ENCODE results near the gene PDE7B.

DNA sequence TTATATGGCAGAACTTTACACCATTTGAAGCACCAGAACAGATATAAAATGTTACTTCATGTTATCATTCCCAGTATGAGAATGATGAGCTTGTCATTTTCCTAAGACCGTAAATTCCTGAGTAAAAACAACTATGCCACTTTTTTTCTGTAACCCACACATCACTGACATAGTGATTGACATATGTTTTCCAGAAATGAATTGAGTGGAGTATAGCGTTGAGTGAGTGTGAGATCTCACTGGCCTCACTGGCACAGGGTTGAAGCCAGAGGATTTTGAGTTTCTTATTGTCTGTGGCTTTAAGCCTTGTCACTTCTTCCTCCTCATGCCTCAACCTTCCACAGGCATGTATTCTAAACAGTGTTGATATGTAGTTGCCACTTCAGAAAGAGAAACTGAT, 62.3 kb downstream of the PDE7B start:
- TF ChIP-seq BCL6 (CRISPR knock-in tag; IDR thresholded peaks at IDR 0.05), result no peak
- TF ChIP-seq STAG1 (CRISPR knock-in tag; IDR thresholded peaks at IDR 0.05), result no peak
- TF ChIP-seq, protein P1, sequence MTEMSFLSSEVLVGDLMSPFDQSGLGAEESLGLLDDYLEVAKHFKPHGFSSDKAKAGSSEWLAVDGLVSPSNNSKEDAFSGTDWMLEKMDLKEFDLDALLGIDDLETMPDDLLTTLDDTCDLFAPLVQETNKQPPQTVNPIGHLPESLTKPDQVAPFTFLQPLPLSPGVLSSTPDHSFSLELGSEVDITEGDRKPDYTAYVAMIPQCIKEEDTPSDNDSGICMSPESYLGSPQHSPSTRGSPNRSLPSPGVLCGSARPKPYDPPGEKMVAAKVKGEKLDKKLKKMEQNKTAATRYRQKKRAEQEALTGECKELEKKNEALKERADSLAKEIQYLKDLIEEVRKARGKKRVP (CRISPR knock-in tag; IDR thresholded peaks at IDR 0.05), result no peak
- no peak for TF ChIP-seq MEIS1 (CRISPR knock-in tag; IDR thresholded peaks at IDR 0.05; ENCODE audit: borderline replicate concordance)
- TF ChIP-seq, protein P2, sequence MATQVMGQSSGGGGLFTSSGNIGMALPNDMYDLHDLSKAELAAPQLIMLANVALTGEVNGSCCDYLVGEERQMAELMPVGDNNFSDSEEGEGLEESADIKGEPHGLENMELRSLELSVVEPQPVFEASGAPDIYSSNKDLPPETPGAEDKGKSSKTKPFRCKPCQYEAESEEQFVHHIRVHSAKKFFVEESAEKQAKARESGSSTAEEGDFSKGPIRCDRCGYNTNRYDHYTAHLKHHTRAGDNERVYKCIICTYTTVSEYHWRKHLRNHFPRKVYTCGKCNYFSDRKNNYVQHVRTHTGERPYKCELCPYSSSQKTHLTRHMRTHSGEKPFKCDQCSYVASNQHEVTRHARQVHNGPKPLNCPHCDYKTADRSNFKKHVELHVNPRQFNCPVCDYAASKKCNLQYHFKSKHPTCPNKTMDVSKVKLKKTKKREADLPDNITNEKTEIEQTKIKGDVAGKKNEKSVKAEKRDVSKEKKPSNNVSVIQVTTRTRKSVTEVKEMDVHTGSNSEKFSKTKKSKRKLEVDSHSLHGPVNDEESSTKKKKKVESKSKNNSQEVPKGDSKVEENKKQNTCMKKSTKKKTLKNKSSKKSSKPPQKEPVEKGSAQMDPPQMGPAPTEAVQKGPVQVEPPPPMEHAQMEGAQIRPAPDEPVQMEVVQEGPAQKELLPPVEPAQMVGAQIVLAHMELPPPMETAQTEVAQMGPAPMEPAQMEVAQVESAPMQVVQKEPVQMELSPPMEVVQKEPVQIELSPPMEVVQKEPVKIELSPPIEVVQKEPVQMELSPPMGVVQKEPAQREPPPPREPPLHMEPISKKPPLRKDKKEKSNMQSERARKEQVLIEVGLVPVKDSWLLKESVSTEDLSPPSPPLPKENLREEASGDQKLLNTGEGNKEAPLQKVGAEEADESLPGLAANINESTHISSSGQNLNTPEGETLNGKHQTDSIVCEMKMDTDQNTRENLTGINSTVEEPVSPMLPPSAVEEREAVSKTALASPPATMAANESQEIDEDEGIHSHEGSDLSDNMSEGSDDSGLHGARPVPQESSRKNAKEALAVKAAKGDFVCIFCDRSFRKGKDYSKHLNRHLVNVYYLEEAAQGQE (IDR thresholded peaks at IDR 0.05; ENCODE audit: borderline replicate concordance in 1 of 2, low read depth in 1 of 2, low read length in 2 of 2), result no peak
- no peak for TF ChIP-seq BRCA1 (CRISPR knock-in tag; IDR thresholded peaks at IDR 0.05)
- TF ChIP-seq, protein P3, sequence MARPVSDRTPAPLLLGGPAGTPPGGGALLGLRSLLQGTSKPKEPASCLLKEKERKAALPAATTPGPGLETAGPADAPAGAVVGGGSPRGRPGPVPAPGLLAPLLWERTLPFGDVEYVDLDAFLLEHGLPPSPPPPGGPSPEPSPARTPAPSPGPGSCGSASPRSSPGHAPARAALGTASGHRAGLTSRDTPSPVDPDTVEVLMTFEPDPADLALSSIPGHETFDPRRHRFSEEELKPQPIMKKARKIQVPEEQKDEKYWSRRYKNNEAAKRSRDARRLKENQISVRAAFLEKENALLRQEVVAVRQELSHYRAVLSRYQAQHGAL (CRISPR knock-in tag; IDR thresholded peaks at IDR 0.05; ENCODE audit: not compliant biosample characterization), result no peak
- no peak for TF ChIP-seq EZH2 (conservative IDR thresholded peaks at IDR 0.05; ENCODE audit: low read depth, low read length)
